ENCODE results near the gene IGFL2.
"Not testable (repeated sequence)": the region's sequence is repeated elsewhere in the genome, so short reads cannot be mapped to it uniquely, and the experiment has no call there.

The IGFL2 gene

DNA sequence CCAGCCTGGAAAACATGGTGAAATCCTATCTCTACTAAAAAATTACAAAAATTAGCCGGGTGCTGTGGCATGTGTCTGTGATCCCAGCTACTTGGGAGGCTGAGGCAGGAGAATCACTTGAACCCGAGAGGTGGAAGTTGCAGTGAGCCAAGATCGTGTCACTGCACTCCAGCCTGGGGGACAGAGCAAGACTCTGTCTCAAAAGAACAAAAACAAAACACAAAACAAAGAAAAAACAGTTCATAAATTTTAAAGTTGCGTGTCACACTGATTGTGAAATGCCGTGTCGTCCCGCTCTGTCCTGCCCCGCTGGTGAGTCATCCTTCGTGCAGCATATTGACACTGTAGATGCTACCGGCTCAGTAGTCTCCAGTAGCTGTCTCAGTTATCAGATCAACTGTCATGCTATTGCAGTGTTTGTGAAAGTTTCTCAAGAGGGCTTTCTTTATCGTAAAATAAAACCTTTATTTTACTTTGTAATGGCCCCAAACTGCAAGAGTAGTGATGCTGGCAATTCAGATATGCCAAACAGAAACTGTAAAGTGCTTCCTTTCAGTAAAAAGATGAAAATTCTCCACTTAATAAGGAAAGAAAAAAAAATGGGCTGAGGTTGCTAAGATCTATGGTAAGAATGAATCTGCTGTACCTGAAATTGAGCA, 45.1 kb downstream of the IGFL2 start:
- no peak overlapping the region for H3K4me3 ChIP-seq (ENCODE audit: low read depth, low read length)
- no peak for TF ChIP-seq CTCF (IDR thresholded peaks at IDR 0.05; ENCODE audit: low read depth, low read length)

DNA sequence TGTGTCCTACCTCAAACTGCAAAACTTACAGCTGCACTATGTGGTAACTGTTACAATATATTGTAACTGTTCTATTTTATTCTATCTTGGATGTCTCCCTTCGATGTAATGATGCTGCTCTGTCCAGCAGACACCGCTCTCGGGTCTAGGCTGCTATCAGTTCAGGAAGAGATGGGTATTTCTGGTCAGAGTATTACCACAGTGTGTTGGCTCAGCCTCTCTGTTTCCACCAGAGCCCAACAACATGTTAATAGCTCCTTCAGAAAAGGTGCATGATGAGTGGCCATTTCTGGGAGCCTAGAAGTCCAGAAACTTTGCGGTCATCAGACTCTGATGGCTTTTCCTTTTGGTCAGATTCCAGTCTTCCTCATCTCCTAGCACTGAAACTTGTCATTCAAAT, 45.6 kb downstream of the IGFL2 start:
- TF ChIP-seq CTCF (IDR thresholded peaks at IDR 0.05; ENCODE audit: low read depth, low read length): no peak
- no peak overlapping the region for H3K4me3 ChIP-seq (ENCODE audit: low read depth, low read length)

- H3K4me3 ChIP-seq (ENCODE audit: low read depth, low read length): no peak overlapping the region
- no peak for TF ChIP-seq CTCF (IDR thresholded peaks at IDR 0.05; ENCODE audit: low read depth, low read length)
Measured at GRCh38 chr19:46195104-46195503, 47.1 kb downstream of the IGFL2 start.

DNA sequence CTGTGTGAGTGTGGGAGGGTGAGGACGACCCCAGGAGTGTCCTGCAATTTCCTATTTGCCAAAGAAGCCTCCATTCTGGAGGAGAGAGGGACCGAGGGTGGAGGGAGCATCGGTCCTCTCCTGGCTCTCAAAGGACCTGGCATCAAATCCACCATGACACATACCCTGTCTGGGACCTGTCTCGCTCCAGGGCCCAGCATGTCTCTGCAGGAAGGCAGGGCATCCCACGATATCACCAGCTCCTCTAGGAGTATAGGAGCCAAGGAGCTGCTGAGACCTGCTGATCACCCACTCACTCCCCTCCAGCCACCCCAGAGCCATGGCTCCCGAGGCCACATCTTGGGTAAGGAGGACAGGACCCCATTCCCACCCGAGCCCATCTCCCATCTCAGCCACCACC, 47.9 kb downstream of the IGFL2 start:
- H3K4me3 ChIP-seq (ENCODE audit: low read depth, low read length): not testable (repeated sequence)

DNA sequence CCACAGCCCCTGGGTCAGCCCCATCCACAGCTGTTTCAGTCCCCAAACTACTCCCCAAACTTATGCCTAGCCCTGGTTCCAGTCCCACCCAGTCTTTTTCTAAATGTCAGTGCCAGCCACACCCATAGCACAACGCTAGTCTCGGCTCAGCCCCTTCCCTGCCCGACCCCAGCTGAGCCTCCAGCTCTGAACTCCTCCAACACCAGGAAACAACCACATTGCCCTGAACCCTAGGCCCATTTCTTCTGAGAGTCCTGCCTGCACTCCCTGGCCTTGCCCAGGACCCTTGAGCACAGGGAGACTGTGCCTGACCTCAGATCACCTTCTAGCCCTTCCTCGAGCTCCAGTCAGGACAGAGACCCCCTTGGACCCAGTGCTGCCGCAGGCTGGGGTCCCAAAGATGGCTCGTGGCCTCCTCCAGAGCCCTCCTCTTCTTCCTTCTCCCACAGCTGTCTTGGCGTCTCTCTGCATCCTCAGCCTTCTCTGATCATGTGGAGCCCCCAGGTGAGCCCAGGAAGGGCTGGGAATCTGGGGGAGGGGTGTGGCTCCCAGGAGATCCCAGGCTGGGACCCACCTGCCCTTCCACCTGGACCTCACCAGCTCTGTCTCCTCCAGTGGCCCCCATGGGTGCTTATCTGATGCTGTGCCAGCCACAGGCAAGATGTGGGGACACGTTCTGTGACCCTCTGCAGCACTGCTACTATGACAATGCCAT, 48.5 kb downstream of the IGFL2 start:
- no peak for TF ChIP-seq CTCF (IDR thresholded peaks at IDR 0.05; ENCODE audit: low read depth, low read length)
- H3K4me3 ChIP-seq (ENCODE audit: low read depth, low read length): no peak overlapping the region

DNA sequence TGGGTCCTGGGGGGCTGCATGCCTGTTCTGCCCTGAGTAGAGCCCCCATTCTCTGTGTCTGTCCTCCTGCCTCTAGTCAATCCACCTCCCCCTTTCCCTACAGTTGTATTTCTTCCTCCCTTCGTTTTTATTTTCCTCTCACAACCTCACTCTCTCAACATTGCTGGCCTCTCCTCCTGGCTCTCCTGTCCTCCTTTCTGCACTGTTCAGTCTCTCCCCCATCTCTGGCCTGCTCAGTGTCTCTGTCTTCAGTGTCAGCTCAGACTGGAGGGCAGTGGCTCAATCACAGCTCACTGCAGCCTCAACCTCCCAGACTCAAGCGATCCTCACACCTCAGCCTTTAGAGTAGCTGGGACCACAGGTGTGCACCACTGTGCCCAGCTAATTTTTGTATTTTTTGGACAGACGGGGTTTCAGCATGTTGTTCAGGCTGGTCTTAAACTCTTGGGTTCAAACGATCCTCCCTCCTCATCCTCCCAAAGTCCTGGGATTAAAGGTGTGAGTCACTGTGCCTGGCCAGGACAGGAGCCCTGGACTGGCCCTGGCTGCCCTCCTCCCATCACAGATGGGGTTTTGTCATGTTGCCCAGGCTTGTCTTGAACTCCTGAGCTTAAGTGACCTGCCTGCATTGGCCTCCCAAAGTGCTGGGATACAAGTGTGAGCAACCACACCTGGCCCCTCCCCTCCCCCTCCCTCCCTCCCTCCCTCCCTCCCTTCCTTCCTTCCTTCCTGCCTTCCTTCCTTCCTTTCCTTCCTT, 49.5 kb downstream of the IGFL2 start:
- no peak overlapping the region for H3K4me3 ChIP-seq (ENCODE audit: low read depth, low read length)
- no peak for TF ChIP-seq CTCF (IDR thresholded peaks at IDR 0.05; ENCODE audit: low read depth, low read length)

DNA sequence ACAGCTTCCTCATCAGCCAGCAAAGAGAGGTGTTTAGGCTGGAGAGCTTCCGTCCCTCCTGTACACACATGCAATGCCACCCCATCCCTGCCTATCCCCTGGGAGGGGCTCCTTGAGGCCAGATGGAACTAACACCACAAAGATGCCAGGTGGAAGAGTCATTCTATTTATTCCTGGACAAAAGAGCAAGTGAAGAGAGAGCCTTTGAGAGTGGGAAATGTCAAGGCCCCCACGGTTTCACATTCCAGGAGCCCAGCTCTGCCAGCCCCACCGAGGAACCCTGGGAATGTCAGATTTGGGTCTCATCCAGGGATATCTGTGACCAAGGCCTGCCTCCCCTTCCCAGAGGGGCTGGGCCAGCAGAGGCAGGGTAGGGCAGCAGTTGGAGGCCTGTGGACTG, 50.7 kb downstream of the IGFL2 start:
- TF ChIP-seq CTCF (IDR thresholded peaks at IDR 0.05; ENCODE audit: low read depth, low read length): no peak
- no peak overlapping the region for H3K4me3 ChIP-seq (ENCODE audit: low read depth, low read length)
